ENCODE results near the gene CARD19. TPM values are rescaled to one million over a fixed set of nuclear protein-coding genes. Genes with fewer than 3 reads are reported as not detected.

The CARD19 gene
- total RNA-seq, 1 experiment from 2014 or later = 54.5 TPM

- CTCF ChIA-PET = interaction anchor here (0.9 to 1.0 kb wide), 3 partner anchors 15 to 27 kb away, joined by 3 to 4 read pairs (median 3); no protein-coding TSS in a partner anchor
- no peak for ATAC-seq
- peak overlapping the region; percentile 18 for H2AFZ ChIP-seq (ENCODE audit: low read depth, low read length, poor library complexity, severe bottlenecking)
- no peak for DNase-seq (ENCODE audit: low read depth, low spot score)
- RAD21 ChIA-PET (ENCODE audit: low non-redundant PET in 1 of 2, low total read pairs in 2 of 2, uncharacterized antibody in 2 of 2, unreplicated experiment in 2 of 2) = no interaction called here
- peak overlapping the region; percentile 100 for H3K4me2 ChIP-seq (ENCODE audit: low read length)
- no peaks in the 10 kb centered on the region for H3K27me3 ChIP-seq (ENCODE audit: insufficient read depth, low read length)
- POLR2A ChIA-PET = interaction anchor here (1.3 to 1.6 kb wide), 4 partner anchors 7 to 15 kb away, joined by 3 to 7 read pairs (median 4); no protein-coding TSS in a partner anchor
- peak overlapping the region; percentile 73 to 87 for H3K4me3 ChIP-seq (replicated peaks in 1 of 2; ENCODE audit: low read depth in 1 of 2, low read length in 2 of 2)
- no peaks in the 10 kb centered on the region for H3K36me3 ChIP-seq (ENCODE audit: control insufficient read depth in 1 of 2, insufficient read depth in 2 of 2, low read length in 2 of 2)
- no peak for TF ChIP-seq FOSL1 (IDR thresholded peaks at IDR 0.05; ENCODE audit: low read depth)
- TF ChIP-seq CEBPB (IDR thresholded peaks at IDR 0.05; ENCODE audit: low read depth) = no peak
- no peak for TF ChIP-seq RAD21 (IDR thresholded peaks at IDR 0.05; ENCODE audit: low read depth)
- no peak for TF ChIP-seq SIN3A (IDR thresholded peaks at IDR 0.05; ENCODE audit: low read depth)
- TF ChIP-seq CBX3 (IDR thresholded peaks at IDR 0.05; ENCODE audit: low read depth) = no peak
- TF ChIP-seq SRF (IDR thresholded peaks at IDR 0.05; ENCODE audit: low read depth) = no peak
- TF ChIP-seq YY1 (IDR thresholded peaks at IDR 0.05; ENCODE audit: extremely low read depth, insufficient replicate concordance, low read depth, low read length) = no peak
- TF ChIP-seq, protein P1, sequence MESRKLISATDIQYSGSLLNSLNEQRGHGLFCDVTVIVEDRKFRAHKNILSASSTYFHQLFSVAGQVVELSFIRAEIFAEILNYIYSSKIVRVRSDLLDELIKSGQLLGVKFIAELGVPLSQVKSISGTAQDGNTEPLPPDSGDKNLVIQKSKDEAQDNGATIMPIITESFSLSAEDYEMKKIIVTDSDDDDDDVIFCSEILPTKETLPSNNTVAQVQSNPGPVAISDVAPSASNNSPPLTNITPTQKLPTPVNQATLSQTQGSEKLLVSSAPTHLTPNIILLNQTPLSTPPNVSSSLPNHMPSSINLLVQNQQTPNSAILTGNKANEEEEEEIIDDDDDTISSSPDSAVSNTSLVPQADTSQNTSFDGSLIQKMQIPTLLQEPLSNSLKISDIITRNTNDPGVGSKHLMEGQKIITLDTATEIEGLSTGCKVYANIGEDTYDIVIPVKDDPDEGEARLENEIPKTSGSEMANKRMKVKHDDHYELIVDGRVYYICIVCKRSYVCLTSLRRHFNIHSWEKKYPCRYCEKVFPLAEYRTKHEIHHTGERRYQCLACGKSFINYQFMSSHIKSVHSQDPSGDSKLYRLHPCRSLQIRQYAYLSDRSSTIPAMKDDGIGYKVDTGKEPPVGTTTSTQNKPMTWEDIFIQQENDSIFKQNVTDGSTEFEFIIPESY (IDR thresholded peaks at IDR 0.05; ENCODE audit: extremely low read depth, insufficient replicate concordance, low read length) = no peak
- TF ChIP-seq MAX (IDR thresholded peaks at IDR 0.05) = no peak
- TF ChIP-seq POLR2AphosphoS5 (IDR thresholded peaks at IDR 0.05; ENCODE audit: low read depth, low read length) = no peak
- TF ChIP-seq EZH2phosphoT487 (IDR thresholded peaks at IDR 0.05; ENCODE audit: borderline replicate concordance) = no peak
- TF ChIP-seq REST (IDR thresholded peaks at IDR 0.05; ENCODE audit: low read depth) = no peak
- TF ChIP-seq ZNF274 (IDR thresholded peaks at IDR 0.05; ENCODE audit: low read depth, low read length) = no peak
- no peak for TF ChIP-seq ELF1 (IDR thresholded peaks at IDR 0.05; ENCODE audit: borderline replicate concordance, low read depth)
- TF ChIP-seq, protein P2, sequence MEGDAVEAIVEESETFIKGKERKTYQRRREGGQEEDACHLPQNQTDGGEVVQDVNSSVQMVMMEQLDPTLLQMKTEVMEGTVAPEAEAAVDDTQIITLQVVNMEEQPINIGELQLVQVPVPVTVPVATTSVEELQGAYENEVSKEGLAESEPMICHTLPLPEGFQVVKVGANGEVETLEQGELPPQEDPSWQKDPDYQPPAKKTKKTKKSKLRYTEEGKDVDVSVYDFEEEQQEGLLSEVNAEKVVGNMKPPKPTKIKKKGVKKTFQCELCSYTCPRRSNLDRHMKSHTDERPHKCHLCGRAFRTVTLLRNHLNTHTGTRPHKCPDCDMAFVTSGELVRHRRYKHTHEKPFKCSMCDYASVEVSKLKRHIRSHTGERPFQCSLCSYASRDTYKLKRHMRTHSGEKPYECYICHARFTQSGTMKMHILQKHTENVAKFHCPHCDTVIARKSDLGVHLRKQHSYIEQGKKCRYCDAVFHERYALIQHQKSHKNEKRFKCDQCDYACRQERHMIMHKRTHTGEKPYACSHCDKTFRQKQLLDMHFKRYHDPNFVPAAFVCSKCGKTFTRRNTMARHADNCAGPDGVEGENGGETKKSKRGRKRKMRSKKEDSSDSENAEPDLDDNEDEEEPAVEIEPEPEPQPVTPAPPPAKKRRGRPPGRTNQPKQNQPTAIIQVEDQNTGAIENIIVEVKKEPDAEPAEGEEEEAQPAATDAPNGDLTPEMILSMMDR (IDR thresholded peaks at IDR 0.05 in 2 of 3, conservative IDR thresholded peaks at IDR 0.05 in 1 of 3; ENCODE audit: borderline replicate concordance in 1 of 3, insufficient read depth in 1 of 3, low read depth in 2 of 3, low read length in 2 of 3) = no peak
- peaks cover 22% of the 10 kb centered on the region; the same call in 1 of the 2 replicates for H3K79me2 ChIP-seq (ENCODE audit: insufficient read depth, low read length)
- peak overlapping the region; percentile 87 for H3K9ac ChIP-seq (ENCODE audit: low read length)
- intact Hi-C loops (cut with micrococcal nuclease) = no loop called here
- no TSS peak for BruUV-seq (replicated peaks)
- no peaks in the 10 kb centered on the region for H4K20me1 ChIP-seq (ENCODE audit: insufficient read depth)
- H3K4me1 ChIP-seq (ENCODE audit: control insufficient read depth in 1 of 2, insufficient read depth in 2 of 2, low read length in 2 of 2) = peaks cover 17 to 25% of the 10 kb centered on the region in 2 experiments
- H3K9me3 ChIP-seq (ENCODE audit: control insufficient read depth in 1 of 2, insufficient read depth in 1 of 2, low read depth in 1 of 2, low read length in 2 of 2) = no peaks in the 10 kb centered on the region
- H3K9me2 ChIP-seq (ENCODE audit: insufficient read depth) = no peaks in the 10 kb centered on the region
- peak overlapping the region; percentile 83 for H3K27ac ChIP-seq (ENCODE audit: low read depth, low read length)
These were observed 38.9 kb downstream of the CARD19 start for GRCh38 chr9:93134740-93135444.
